HepG2 (cell line): ENCODE measurements around the gene GNG7. TPM values are rescaled to one million over a fixed set of nuclear protein-coding genes. Genes with fewer than 3 reads are reported as not detected.

ENCODE experiments used
- CERS6 ChIP-seq: sonication (generic); formaldehyde crosslinking; IDR thresholded peaks from 2 replicates; pipeline ENCODE4 v1.5.0; 2020; ENCODE audit warnings: missing genetic modification reagents
- FOSL2 ChIP-seq: sonication (generic); formaldehyde crosslinking; IDR thresholded peaks from 2 replicates; pipeline ENCODE4 v1.4.0; 2020; ENCODE audit warnings: missing genetic modification reagents
- MAFF ChIP-seq: IDR thresholded peaks from 2 replicates; pipeline ENCODE4 v1.6.1; 2011; ENCODE audit warnings: low read depth, low read length, improper control_type of control experiment
- PRDM15 ChIP-seq: sonication (generic); formaldehyde crosslinking; IDR thresholded peaks from 2 replicates; pipeline ENCODE4 v1.4.0; 2020; ENCODE audit warnings: missing genetic modification reagents
- STAT6 ChIP-seq: sonication (generic); formaldehyde crosslinking; IDR thresholded peaks from 2 replicates; pipeline ENCODE4 v1.4.0; 2020; ENCODE audit warnings: missing genetic modification reagents, mild to moderate bottlenecking, borderline replicate concordance
- ZNF318 ChIP-seq: sonication (generic); formaldehyde crosslinking; IDR thresholded peaks from 2 replicates; pipeline ENCODE4 v1.4.0; 2020; ENCODE audit warnings: mild to moderate bottlenecking, missing genetic modification reagents
- ZNF484 ChIP-seq: sonication (generic); formaldehyde crosslinking; IDR thresholded peaks from 2 replicates; pipeline ENCODE4 v1.5.1; 2020; ENCODE audit warnings: mild to moderate bottlenecking, low read depth, missing genetic modification reagents, borderline replicate concordance
- ZNF543 ChIP-seq: sonication (generic); formaldehyde crosslinking; IDR thresholded peaks from 2 replicates; pipeline ENCODE4 v1.4.0; 2020; ENCODE audit warnings: mild to moderate bottlenecking, missing genetic modification reagents
- ZNF709 ChIP-seq: sonication (generic); formaldehyde crosslinking; IDR thresholded peaks from 2 replicates; pipeline ENCODE4 v1.5.0; 2020; ENCODE audit warnings: mild to moderate bottlenecking, missing genetic modification reagents
- polyA plus RNA-seq, 8 experiments: library from polyadenylated mRNA; depleted of rRNA in 3 of 8; stranded (reverse) in 7 of 8; unstranded in 1 of 8; fragments of >200 nt; fragmentation: Illumina TruSeq in 4 of 8; extraction: Trizol in 4 of 8; gene quantifications; 2 replicates each; pipeline versions ENCODE4 v1.2.1 to v1.2.3, GENCODE V29; 2011 to 2016; ENCODE audit warnings: low read depth in 4 of 8, missing spikeins in 1 of 8, mixed read lengths in 1 of 8; ENCODE audit not compliant: insufficient read depth in 1 of 8
- total RNA-seq, 5 experiments: library from RNA; depleted of rRNA; stranded (reverse); fragments of >200 nt; fragmentation: Illumina TruSeq; extraction: Trizol; gene quantifications; 2 replicates each; pipeline ENCODE4 v1.2.3, GENCODE V29; 2016; ENCODE audit warnings: low read depth in 1 of 5

GNG7 gene
- total and polyA plus RNA-seq, 2 of the 13 experiments (the other 11 are each of a cell fraction or from before 2014, with no cell fraction given): 1.4 to 3.3 TPM

- TF ChIP-seq ZNF318 (CRISPR knock-in tag) (peak; percentile 94; the same call in 1 of the 2 replicates), ZNF543 (CRISPR knock-in tag) (0 out of 2 replicates have a peak, but pooled peaks have one; percentile 47), CERS6 (no peak), STAT6 (CRISPR knock-in tag) (no peak), PRDM15 (CRISPR knock-in tag) (no peak), FOSL2 (CRISPR knock-in tag) (peak; percentile 83), ZNF709 (CRISPR knock-in tag) (peak; percentile 66; the same call in 1 of the 2 replicates), MAFF (no peak), ZNF484 (CRISPR knock-in tag) (no peak)
Observed at GRCh38 chr19:2575734-2576481, 126.6 kb downstream of the GNG7 start (continued).
